Measurements from ENCODE around the gene HOXA3. TPM values are rescaled to one million over a fixed set of nuclear protein-coding genes. Genes with fewer than 3 reads are reported as not detected.
A peak's percentile ranks its signal among the peaks of the same experiment; 100 is the strongest.

The HOXA3 gene
- total RNA-seq, 1 donor from 2014 or later, result 77.4 TPM

DNA sequence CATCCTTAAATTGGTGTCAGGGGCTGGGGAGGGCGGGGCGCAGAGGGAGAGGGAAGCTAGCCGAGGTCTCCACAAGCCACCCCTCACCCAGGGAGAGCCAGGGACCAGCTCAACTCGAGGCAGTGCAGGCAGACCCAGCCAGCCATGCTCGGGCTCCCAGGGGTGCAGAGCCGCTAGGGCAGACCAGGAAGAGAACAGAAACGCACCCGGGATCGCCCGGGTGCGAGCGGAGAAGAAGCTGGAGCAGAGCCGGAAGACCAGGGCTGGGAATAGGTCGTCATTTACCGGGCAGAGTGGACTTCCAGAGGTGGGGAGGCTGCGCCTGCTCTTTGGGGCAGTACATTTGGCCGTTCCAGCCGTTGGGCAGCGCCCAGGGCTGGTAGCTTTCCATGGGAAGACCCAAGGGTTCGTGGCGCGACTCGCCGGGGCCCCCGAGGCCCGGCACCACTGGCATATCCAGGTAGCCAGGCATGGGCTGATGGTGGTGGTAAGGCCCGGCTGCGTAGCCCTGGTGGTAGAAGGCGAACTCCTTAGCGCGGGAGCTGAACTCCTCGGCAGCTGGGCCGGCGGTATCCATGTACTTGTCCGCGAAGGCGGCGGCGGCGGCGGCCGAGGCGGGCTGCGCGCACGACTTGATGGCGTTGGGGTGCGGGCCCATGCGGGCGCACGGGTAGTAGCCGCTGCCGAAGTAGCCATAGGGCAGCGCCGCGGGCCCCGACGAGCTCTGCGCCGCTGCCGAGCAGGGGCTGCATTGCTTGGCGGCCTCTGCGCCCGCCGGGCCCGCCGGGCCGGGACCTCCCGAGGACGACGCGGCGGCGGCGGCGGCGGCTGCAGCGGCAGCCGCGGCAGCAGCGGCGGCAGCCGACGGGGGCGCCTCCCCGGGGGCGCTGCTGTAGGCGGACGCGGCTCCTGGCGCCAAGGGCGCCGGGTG, 46.8 kb upstream of the HOXA3 start:
- no peak for DNase-seq (ENCODE audit: low spot score, unreplicated experiment)
- H3K27me3 Mint-ChIP-seq, result peaks cover 93% of the 10 kb centered on the region
- H3K4me1 Mint-ChIP-seq (ENCODE audit: low read depth), result peaks cover 4% of the 10 kb centered on the region
- TF ChIP-seq, protein P1, sequence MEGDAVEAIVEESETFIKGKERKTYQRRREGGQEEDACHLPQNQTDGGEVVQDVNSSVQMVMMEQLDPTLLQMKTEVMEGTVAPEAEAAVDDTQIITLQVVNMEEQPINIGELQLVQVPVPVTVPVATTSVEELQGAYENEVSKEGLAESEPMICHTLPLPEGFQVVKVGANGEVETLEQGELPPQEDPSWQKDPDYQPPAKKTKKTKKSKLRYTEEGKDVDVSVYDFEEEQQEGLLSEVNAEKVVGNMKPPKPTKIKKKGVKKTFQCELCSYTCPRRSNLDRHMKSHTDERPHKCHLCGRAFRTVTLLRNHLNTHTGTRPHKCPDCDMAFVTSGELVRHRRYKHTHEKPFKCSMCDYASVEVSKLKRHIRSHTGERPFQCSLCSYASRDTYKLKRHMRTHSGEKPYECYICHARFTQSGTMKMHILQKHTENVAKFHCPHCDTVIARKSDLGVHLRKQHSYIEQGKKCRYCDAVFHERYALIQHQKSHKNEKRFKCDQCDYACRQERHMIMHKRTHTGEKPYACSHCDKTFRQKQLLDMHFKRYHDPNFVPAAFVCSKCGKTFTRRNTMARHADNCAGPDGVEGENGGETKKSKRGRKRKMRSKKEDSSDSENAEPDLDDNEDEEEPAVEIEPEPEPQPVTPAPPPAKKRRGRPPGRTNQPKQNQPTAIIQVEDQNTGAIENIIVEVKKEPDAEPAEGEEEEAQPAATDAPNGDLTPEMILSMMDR (IDR thresholded peaks at IDR 0.05; ENCODE audit: unreplicated experiment), result no peak
- H3K27ac Mint-ChIP-seq, result no peak overlapping the region
- H3K9me3 Mint-ChIP-seq (ENCODE audit: low read depth), result no peaks in the 10 kb centered on the region
- H3K36me3 Mint-ChIP-seq (ENCODE audit: insufficient read depth), result no peaks in the 10 kb centered on the region
- H3K4me3 Mint-ChIP-seq (ENCODE audit: low read depth), result no peak overlapping the region

- H3K27ac Mint-ChIP-seq, result no peak overlapping the region
- H3K9me3 Mint-ChIP-seq (ENCODE audit: low read depth), result no peaks in the 10 kb centered on the region
- DNase-seq (ENCODE audit: low spot score, unreplicated experiment), result no peak
- H3K4me1 Mint-ChIP-seq (ENCODE audit: low read depth), result peaks cover 4% of the 10 kb centered on the region
- no peak overlapping the region for H3K4me3 Mint-ChIP-seq (ENCODE audit: low read depth)
- no peaks in the 10 kb centered on the region for H3K36me3 Mint-ChIP-seq (ENCODE audit: insufficient read depth)
- peaks cover 93% of the 10 kb centered on the region for H3K27me3 Mint-ChIP-seq
- TF ChIP-seq, protein P1 (IDR thresholded peaks at IDR 0.05; ENCODE audit: unreplicated experiment), result no peak
These were observed 45.9 kb upstream of the HOXA3 start for GRCh38 chr7:27198138-27198841.

DNA sequence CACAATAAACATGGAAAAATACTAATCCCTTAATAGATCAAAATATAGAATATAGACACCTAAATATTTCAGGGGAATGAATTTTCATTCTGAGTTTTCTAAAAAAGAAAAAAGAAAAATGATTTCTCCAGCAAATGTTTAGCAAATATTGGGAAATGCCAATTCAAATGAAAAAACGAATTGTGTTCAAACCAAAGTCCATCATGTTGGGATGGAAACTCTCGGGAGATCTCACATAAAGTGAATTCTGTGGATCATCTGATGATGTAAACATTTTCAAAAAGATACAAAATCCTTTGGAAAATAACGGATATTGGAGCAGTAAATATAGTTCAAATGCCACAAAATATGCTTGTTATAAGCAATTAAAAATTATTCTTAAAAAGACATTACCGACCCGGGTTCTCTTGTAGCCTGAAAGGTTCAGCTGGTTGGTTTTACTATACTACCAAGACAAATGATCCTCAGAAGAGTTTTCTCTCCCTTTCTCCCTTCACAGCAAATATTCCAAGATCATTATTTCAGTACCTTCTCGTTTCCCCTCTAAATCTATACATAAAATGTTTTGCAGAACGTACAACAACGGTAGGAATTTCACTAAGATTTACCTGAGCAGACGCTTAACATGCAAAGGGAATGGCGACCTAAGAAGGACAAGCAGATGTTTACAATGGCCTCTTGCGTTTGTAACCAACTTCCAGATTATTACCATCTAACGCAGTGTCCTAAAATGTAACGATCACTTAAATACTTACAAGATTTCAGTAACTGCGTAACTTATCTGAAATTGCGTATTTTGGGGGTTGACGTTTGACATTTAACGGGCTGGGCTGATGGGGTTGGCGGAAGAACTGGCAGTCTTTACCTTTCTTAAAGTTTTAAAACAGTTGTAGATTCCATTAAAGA, 45.0 kb upstream of the HOXA3 start:
- Mint-ChIP-seq H3K4me3 (ENCODE audit: low read depth) (no peak overlapping the region), H3K27me3 (peaks cover 90% of the 10 kb centered on the region), H3K4me1 (ENCODE audit: low read depth) (peaks cover 4% of the 10 kb centered on the region), H3K36me3 (ENCODE audit: insufficient read depth) (no peaks in the 10 kb centered on the region), H3K27ac (no peak overlapping the region), H3K9me3 (ENCODE audit: low read depth) (no peaks in the 10 kb centered on the region)
- no peak for DNase-seq (ENCODE audit: low spot score, unreplicated experiment)
- TF ChIP-seq, protein P1 (IDR thresholded peaks at IDR 0.05; ENCODE audit: unreplicated experiment), result no peak

DNA sequence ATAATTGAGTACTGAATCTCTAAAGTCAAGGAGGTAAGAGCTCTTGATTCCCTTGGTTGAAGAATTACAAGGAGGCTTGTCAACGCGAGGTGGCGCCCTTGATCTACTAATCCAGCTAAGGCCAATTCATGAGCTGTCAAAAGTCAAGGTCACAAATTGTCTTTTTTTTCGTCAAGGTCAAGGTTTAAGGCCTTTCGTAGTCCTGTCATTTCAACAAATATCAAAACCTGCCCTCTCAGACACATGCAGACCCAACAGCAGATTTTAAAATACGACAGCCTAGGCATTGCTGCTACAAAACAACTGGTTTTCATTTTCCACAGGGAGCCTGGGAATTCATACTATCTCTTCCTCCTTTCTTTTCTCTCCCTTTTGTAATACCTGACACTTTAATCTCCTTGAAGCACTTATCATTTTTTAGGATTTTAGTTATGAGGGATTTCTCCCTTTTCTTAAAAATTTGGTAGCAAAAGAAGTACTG, 43.9 kb upstream of the HOXA3 start:
- peak; percentile 80 for DNase-seq (ENCODE audit: low spot score, unreplicated experiment)
- Mint-ChIP-seq H3K36me3 (ENCODE audit: insufficient read depth) (no peaks in the 10 kb centered on the region), H3K27ac (no peak overlapping the region), H3K27me3 (peaks cover 90% of the 10 kb centered on the region), H3K9me3 (ENCODE audit: low read depth) (no peaks in the 10 kb centered on the region), H3K4me1 (ENCODE audit: low read depth) (peaks cover 4% of the 10 kb centered on the region), H3K4me3 (ENCODE audit: low read depth) (no peak overlapping the region)
- TF ChIP-seq, protein P1 (IDR thresholded peaks at IDR 0.05; ENCODE audit: unreplicated experiment), result peak; percentile 93
